ENCODE measurements around the gene STAB1. TPM values are rescaled to one million over a fixed set of nuclear protein-coding genes. Genes with fewer than 3 reads are reported as not detected.

The STAB1 gene
- total and polyA plus RNA-seq, 10 of the 15 experiments (the other 5 are each of a cell fraction or from before 2014, with no cell fraction given): 0.46 TPM; not detected in 9

DNA sequence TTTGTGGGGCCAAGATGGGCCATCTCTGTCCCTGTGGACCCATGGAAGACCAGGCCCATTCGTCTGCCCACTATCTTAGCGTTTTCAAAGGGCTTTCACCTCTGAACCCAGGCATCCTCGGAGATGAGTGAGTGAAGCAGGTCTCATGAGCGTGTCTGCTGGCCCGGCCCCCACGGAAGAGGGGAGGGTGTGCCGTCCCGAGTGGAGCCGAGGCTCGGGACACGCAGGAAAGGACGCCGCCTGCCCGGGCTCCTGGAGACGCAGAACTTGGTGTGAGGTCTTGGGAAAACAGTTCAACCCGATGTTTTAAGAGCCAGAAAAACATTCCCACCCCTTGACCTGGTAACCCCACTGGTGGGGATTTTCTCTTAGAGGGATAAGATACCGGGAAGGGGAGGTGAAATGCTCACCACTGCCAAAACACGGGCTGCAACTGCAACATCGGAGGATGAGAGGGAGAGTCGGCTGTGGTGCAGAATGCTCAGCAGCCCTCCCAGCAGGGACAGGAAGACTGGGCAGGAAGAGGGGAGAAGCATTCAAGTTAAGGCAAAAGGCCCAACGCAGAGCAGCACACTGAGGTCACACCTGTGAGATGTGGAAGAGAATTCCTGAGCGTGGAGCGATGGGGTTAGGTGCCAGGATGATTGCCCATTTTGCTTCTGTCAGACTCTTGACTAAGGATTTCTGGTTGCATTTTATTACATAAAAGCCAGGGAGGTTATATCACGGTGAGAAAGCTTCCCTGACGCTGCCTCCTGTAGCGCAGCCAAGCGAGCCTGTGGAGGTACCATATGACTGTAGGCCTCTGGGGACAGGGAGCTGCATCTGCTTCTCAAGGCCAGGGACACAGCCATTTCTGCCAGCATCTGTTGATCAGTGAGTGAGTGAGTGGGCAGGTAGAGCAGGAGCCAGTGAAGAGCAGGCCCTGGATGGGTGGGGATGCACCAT is 14.1 kb upstream of the STAB1 start (continued):
- TF ChIP-seq USF1 (IDR thresholded peaks at IDR 0.05; ENCODE audit: borderline replicate concordance, extremely low read length, insufficient read depth, low read depth, low read length) (no peak), ZSCAN29 (IDR thresholded peaks at IDR 0.05) (no peak), ETV6 (conservative IDR thresholded peaks at IDR 0.05 in 1 of 2, IDR thresholded peaks at IDR 0.05 in 1 of 2; ENCODE audit: borderline replicate concordance in 1 of 2, low read depth in 1 of 2) (no peak), HDGF (IDR thresholded peaks at IDR 0.05) (no peak), JUNB (IDR thresholded peaks at IDR 0.05) (no peak)
- TF ChIP-seq, protein P1, sequence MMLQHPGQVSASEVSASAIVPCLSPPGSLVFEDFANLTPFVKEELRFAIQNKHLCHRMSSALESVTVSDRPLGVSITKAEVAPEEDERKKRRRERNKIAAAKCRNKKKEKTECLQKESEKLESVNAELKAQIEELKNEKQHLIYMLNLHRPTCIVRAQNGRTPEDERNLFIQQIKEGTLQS (IDR thresholded peaks at IDR 0.05; ENCODE audit: borderline replicate concordance, extremely low read depth, low read depth, low read length): no peak
- TF ChIP-seq, protein P2, sequence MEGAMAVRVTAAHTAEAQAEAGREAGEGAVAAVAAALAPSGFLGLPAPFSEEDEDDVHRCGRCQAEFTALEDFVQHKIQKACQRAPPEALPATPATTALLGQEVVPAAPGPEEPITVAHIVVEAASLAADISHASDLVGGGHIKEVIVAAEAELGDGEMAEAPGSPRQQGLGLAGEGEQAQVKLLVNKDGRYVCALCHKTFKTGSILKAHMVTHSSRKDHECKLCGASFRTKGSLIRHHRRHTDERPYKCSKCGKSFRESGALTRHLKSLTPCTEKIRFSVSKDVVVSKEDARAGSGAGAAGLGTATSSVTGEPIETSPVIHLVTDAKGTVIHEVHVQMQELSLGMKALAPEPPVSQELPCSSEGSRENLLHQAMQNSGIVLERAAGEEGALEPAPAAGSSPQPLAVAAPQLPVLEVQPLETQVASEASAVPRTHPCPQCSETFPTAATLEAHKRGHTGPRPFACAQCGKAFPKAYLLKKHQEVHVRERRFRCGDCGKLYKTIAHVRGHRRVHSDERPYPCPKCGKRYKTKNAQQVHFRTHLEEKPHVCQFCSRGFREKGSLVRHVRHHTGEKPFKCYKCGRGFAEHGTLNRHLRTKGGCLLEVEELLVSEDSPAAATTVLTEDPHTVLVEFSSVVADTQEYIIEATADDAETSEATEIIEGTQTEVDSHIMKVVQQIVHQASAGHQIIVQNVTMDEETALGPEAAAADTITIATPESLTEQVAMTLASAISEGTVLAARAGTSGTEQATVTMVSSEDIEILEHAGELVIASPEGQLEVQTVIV (IDR thresholded peaks at IDR 0.05; ENCODE audit: borderline replicate concordance, partially characterized antibody): no peak
- TF ChIP-seq, protein P3, sequence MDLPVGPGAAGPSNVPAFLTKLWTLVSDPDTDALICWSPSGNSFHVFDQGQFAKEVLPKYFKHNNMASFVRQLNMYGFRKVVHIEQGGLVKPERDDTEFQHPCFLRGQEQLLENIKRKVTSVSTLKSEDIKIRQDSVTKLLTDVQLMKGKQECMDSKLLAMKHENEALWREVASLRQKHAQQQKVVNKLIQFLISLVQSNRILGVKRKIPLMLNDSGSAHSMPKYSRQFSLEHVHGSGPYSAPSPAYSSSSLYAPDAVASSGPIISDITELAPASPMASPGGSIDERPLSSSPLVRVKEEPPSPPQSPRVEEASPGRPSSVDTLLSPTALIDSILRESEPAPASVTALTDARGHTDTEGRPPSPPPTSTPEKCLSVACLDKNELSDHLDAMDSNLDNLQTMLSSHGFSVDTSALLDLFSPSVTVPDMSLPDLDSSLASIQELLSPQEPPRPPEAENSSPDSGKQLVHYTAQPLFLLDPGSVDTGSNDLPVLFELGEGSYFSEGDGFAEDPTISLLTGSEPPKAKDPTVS (IDR thresholded peaks at IDR 0.05; ENCODE audit: low read depth, low read length): no peak

Data from GM12878 (cell line).